PC-9 (cell line): ENCODE data around the gene GIMAP7. TPM values are rescaled to one million over a fixed set of nuclear protein-coding genes. Genes with fewer than 3 reads are reported as not detected.

Experiments
- BruUV-seq: library from RNA; stranded (reverse); fragments of 400-500 nt; replicated peaks from 2 replicates; lab custom pipeline; 2021; lab: Mats Ljungman, UMichigan
- CTCF ChIA-PET: fragments of 300-600 bp; sonication (Branson Sonifier 250); formaldehyde crosslinking; loops from one replicate; lab custom pipeline; 2022; ENCODE audit warnings: antibody characterized with exemption; lab: Charles Lee
- POLR2A ChIA-PET: fragments of 300-600 bp; sonication (Branson Sonifier 250); formaldehyde crosslinking; loops from one replicate; lab custom pipeline; 2022; ENCODE audit warnings: antibody characterized with exemption; ENCODE audit not compliant: unreplicated experiment; lab: Charles Lee
- DNase-seq, 2 experiments: peaks; one replicate each; pipeline versions ENCODE4 v3.0.0 to v3.0.0-alpha.2; 2015 to 2022; ENCODE audit warnings: mixed read lengths in 1 of 2
- H2AFZ ChIP-seq: fragments of 200-600 bp; sonication (generic); 2 replicates; pipeline ENCODE4 v1.8.1; 2017; ENCODE audit warnings: antibody characterized with exemption
- H3F3A ChIP-seq: fragments of 200-600 bp; sonication (generic); 2 replicates; pipeline ENCODE4 v1.8.1; 2017; ENCODE audit warnings: antibody characterized with exemption, mild to moderate bottlenecking, low read depth; ENCODE audit not compliant: insufficient read depth
- H3K27ac ChIP-seq: fragments of 200-600 bp; sonication (generic); 2 replicates; pipeline ENCODE4 v1.6.1; 2016; ENCODE audit warnings: mixed run types
- H3K27me3 ChIP-seq: fragments of 200-600 bp; sonication (generic); 2 replicates; pipeline ENCODE4 v1.6.1; 2016; ENCODE audit warnings: low read depth, mixed run types; ENCODE audit not compliant: insufficient read depth
- H3K36me3 ChIP-seq: fragments of 200-600 bp; sonication (generic); 2 replicates; pipeline ENCODE4 v1.6.1; 2016; ENCODE audit warnings: low read depth, mixed run types
- H3K4me1 ChIP-seq: fragments of 200-600 bp; sonication (generic); replicated peaks from 2 replicates; pipeline ENCODE4 v1.6.1; 2016; ENCODE audit warnings: mixed run types; ENCODE audit not compliant: insufficient read depth
- H3K4me2 ChIP-seq: fragments of 200-600 bp; sonication (generic); 2 replicates; pipeline ENCODE4 v1.6.1; 2017; ENCODE audit warnings: mixed run types
- H3K4me3 ChIP-seq: fragments of 200-600 bp; sonication (generic); 2 replicates; pipeline ENCODE4 v1.6.1; 2016; ENCODE audit warnings: mixed run types
- H3K79me2 ChIP-seq: fragments of 200-600 bp; sonication (generic); 2 replicates; pipeline ENCODE4 v1.6.1; 2017; ENCODE audit warnings: low read depth, mixed run types
- H3K9me2 ChIP-seq: fragments of 200-600 bp; sonication (generic); 2 replicates; pipeline ENCODE4 v1.8.1; 2017; ENCODE audit warnings: mild to moderate bottlenecking; ENCODE audit not compliant: insufficient read depth
- H3K9me3 ChIP-seq: fragments of 200-600 bp; sonication (generic); 2 replicates; pipeline ENCODE4 v1.8.1; 2016; ENCODE audit warnings: low read depth; ENCODE audit not compliant: insufficient read depth
- H4K20me1 ChIP-seq: fragments of 200-600 bp; sonication (generic); 2 replicates; pipeline ENCODE4 v1.8.1; 2017; ENCODE audit not compliant: insufficient read depth
- CTCF ChIP-seq: fragments of 200-600 bp; sonication (generic); conservative IDR thresholded peaks from 2 replicates; pipeline ENCODE4 v1.6.1; 2017; ENCODE audit warnings: mixed run types, antibody characterized with exemption, mild to moderate bottlenecking, moderate library complexity
- EZH2 ChIP-seq: fragments of 200-600 bp; sonication (generic); IDR thresholded peaks from 2 replicates; pipeline ENCODE4 v1.8.0; 2017; ENCODE audit warnings: antibody characterized with exemption, low read depth
- intact Hi-C: fragments of 100-400 bp; cut with micrococcal nuclease; formaldehyde crosslinking; loops from one replicate; pipeline ENCODE4 v1.10.0; 2022; ENCODE audit not compliant: unreplicated experiment
- total RNA-seq: library from RNA; stranded (reverse); gene quantifications from 2 replicates; pipeline ENCODE4 v1.2.3, GENCODE V29; 2021

Gene GIMAP7
- total RNA-seq, 1 experiment from 2014 or later = not detected

GRCh38 chr7:150524018-150524417 lies 9.3 kb downstream of the GIMAP7 start:
- DNase-seq = no peak
- Histone ChIP-seq H3K79me2 (no peaks in the 10 kb centered on the region), H3K36me3 (no peaks in the 10 kb centered on the region), H3K4me2 (no peak overlapping the region), H3F3A (no peaks in the 10 kb centered on the region), H3K4me1 (no peaks in the 10 kb centered on the region), H2AFZ (no peak overlapping the region), H3K9me3 (no peaks in the 10 kb centered on the region), H4K20me1 (no peaks in the 10 kb centered on the region), H3K4me3 (no peak overlapping the region), H3K9me2 (no peaks in the 10 kb centered on the region), H3K27ac (no peak overlapping the region), H3K27me3 (peaks cover 49% of the 10 kb centered on the region)
- POLR2A ChIA-PET = no interaction called here
- CTCF ChIA-PET = no interaction called here
- no peak for TF ChIP-seq EZH2
- TF ChIP-seq CTCF = no peak
- intact Hi-C loops = no loop called here
- BruUV-seq = no TSS peak

- no peak for TF ChIP-seq CTCF
- no peak for TF ChIP-seq EZH2
- Histone ChIP-seq H3K79me2 (no peaks in the 10 kb centered on the region), H3K4me3 (no peak overlapping the region), H3F3A (no peaks in the 10 kb centered on the region), H3K4me2 (no peak overlapping the region), H4K20me1 (no peaks in the 10 kb centered on the region), H3K27me3 (peaks cover 3% of the 10 kb centered on the region; the same call in 1 of the 2 replicates), H3K9me2 (0 out of 2 replicates have a peak, but pooled peaks cover 2% of the 10 kb centered on the region), H2AFZ (no peak overlapping the region), H3K9me3 (no peaks in the 10 kb centered on the region), H3K36me3 (no peaks in the 10 kb centered on the region), H3K4me1 (no peaks in the 10 kb centered on the region), H3K27ac (no peak overlapping the region)
- POLR2A ChIA-PET = no interaction called here
- intact Hi-C loops = no loop called here
- BruUV-seq = no TSS peak
- no peak for DNase-seq
- CTCF ChIA-PET = no interaction called here
Measured at GRCh38 chr7:150531704-150532103, 17.0 kb downstream of the GIMAP7 start.

- TF ChIP-seq EZH2 (no peak), CTCF (no peak)
- POLR2A ChIA-PET = no interaction called here
Measured at GRCh38 chr7:150538259-150538658, 23.6 kb downstream of the GIMAP7 start.

More at GRCh38 chr7:150538259-150538658, 23.6 kb downstream of the GIMAP7 start:
- Histone ChIP-seq H3K4me2 (no peak overlapping the region), H4K20me1 (no peaks in the 10 kb centered on the region), H3K9me2 (no peaks in the 10 kb centered on the region), H3F3A (no peaks in the 10 kb centered on the region), H3K9me3 (no peaks in the 10 kb centered on the region), H3K27me3 (no peaks in the 10 kb centered on the region), H3K4me3 (no peak overlapping the region), H3K4me1 (no peaks in the 10 kb centered on the region), H3K36me3 (no peaks in the 10 kb centered on the region), H2AFZ (no peak overlapping the region), H3K27ac (no peak overlapping the region), H3K79me2 (no peaks in the 10 kb centered on the region)
- intact Hi-C loops = no loop called here
- DNase-seq = no peak
- CTCF ChIA-PET = no interaction called here
- BruUV-seq = no TSS peak
